GM13977 (cell line): ENCODE measurements around the gene AIF1L.
"Not testable (repeated sequence)": the region's sequence is repeated elsewhere in the genome, so short reads cannot be mapped to it uniquely, and the experiment has no call there.

ENCODE experiments used
- DNase-seq: peaks from one replicate; pipeline ENCODE4 v3.0.0; 2012; ENCODE audit warnings: low spot score
- in situ Hi-C: fragments of 300-500 bp; cut with MboI; formaldehyde crosslinking; loops from one replicate; pipeline ENCODE4 v1.12.0; 2022; ENCODE audit warnings: low sequenced_read_pairs, low pct_unique_long_range_greater_than_20kb, mixed read lengths, inconsistent platforms; ENCODE audit not compliant: unreplicated experiment
- TF ChIP-seq, protein P1 (sequence below): IDR thresholded peaks from 2 replicates; pipeline ENCODE4 v1.5.1; 2012; ENCODE audit warnings: mild to moderate bottlenecking, control low read depth; ENCODE audit not compliant: insufficient read depth; ENCODE audit errors: extremely low read depth, missing control alignments

Gene AIF1L

DNA sequence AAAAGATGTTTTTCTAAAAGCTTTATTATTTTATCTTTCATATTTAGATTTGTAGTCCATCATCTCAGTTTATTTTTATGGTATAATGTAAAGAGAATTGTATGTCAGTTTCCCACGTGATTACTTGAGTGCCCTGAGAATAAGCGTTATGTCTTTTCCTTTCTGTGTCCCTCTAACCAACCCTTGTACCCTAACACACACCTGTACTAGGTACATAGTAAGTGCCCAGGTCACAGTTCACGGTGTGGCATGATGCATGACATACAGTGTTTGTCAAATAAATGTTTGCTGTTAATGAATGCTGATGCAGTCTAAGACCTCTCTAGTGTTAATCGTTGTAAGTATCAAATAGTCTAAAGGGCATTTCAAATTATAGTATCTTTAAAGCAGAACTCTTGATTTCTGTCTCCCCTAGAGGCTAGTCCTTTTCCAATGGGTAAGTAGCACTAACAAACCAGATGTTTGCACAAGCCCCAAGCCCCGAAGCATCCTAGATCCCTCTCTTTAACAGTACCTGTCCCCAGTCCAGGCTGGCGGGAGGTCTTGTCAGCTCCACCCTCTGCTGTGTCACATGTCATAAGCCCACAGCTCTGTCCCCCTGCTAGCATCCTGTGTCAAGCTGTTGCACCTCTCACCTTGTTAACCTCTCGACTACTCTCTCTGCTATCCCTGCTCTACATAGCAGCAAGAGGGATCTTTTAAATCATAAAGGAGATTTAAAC, 52.8 kb downstream of the AIF1L start:
- in situ Hi-C loops = no loop called here
- DNase-seq = no peak
- TF ChIP-seq, protein P1, sequence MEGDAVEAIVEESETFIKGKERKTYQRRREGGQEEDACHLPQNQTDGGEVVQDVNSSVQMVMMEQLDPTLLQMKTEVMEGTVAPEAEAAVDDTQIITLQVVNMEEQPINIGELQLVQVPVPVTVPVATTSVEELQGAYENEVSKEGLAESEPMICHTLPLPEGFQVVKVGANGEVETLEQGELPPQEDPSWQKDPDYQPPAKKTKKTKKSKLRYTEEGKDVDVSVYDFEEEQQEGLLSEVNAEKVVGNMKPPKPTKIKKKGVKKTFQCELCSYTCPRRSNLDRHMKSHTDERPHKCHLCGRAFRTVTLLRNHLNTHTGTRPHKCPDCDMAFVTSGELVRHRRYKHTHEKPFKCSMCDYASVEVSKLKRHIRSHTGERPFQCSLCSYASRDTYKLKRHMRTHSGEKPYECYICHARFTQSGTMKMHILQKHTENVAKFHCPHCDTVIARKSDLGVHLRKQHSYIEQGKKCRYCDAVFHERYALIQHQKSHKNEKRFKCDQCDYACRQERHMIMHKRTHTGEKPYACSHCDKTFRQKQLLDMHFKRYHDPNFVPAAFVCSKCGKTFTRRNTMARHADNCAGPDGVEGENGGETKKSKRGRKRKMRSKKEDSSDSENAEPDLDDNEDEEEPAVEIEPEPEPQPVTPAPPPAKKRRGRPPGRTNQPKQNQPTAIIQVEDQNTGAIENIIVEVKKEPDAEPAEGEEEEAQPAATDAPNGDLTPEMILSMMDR = no peak

DNA sequence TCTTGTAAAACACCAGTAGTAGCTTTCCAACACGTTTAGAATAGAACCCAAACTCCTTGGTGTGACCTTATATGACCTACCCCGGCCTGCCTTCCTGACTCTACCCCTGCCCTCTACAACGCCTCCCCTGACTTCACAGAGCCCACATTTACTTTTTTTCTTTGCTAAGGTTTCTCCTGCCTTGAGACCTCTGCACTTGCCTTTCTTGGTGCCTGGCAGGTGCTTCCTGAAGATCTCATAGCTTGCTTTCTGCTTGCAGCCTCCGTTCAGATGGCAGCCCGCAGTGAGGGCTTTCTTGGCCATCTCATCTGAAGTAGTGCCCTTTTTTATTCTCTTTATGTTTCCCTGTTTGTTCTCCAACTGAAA, 53.3 kb downstream of the AIF1L start:
- in situ Hi-C loops = no loop called here
- TF ChIP-seq, protein P1 = no peak
- DNase-seq = no peak

DNA sequence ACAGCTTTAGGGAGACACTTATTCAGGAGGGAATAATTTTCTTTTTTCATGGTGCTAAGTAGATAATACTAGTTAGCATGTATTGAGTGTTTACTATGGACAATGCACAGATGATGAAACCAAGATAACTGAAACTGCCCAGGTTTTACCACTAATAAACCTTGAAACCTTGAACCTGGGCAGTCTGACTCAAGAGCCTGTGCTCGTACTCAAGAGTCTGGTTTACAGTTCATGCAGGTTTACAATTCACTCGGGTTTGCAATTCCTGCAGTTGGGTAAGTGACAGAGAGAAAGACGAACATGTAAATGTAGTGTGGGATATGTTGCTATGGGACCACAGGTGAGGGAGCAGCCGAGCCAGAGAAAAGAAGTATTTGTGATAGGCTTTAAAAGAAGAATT, 57.3 kb downstream of the AIF1L start:
- in situ Hi-C loops = no loop called here
- TF ChIP-seq, protein P1 = no peak

DNA sequence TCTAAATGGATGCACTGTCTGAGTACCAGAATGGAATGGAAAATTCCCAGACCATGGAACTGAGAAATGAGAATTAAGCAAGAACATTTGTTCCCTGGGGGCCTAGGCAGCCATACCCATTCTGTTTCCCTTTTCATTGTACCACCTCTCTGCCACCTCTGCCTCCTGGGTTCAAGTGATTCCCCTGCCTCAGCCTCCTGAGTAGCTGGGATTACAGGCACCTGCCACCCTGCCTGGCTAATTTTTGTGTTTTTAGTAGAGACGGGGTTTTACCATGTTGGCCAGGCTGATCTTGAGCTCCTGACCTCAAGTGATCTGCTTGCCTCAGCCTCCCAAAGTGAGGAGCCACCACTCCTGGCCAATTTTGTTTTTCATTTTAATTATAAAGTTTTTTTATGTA, 62.3 kb downstream of the AIF1L start:
- in situ Hi-C loops, DNase-seq: not testable (repeated sequence)

More for the DNA sequence above, 57.3 kb downstream of the AIF1L start:
- no peak for DNase-seq

DNA sequence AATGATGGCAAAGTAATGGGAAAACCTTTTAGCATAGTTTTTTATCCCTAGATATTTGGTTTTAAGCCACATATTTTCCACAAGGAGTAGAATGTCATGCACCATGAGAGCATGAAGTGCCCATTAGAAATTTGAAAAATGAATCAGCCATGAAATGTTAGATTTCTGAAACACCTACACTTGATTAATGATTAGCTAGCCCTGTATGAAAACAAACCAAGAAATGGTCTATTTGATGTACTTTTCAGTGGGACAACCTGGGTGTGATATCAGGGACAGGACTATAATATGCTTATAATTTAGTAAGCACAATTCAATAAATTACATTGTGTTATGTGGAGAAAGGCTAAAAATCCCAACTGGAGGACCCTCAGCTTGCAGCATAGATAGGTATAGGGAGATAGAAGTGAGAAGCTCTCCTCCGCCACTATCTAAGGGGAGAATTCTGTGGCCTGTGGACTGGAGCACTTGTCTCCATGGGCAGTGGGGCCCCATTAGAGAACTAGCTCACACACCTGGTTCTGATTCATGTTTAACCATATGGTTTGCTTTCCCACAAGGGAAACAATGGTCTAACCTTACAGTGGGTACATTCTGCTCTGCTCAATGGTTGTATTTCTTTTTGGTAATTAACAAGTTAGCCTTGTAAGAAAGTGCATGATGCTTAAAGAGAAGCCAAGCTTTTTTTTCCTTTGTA, 64.2 kb downstream of the AIF1L start:
- TF ChIP-seq, protein P1 = no peak
- in situ Hi-C loops = no loop called here
- no peak for DNase-seq

DNA sequence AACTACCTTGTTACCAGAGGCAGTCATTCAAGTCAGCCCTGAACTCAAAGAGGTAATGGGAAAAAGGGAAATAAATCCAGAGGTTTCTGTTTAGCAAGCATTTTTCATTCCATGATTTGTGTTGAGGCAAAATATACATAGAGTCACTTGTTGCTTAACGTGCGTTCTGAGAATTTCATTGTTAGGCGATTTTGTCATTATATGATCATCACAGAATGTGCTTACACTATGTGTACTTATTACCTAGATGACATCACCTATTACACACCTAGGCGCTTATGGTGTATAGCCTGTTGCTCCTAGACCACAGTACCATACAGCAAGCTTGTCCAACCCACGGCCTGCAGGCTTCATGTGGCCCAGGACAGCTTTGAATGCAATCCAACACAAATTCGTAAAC, 65.3 kb downstream of the AIF1L start:
- in situ Hi-C loops = no loop called here
- TF ChIP-seq, protein P1 = no peak

DNA sequence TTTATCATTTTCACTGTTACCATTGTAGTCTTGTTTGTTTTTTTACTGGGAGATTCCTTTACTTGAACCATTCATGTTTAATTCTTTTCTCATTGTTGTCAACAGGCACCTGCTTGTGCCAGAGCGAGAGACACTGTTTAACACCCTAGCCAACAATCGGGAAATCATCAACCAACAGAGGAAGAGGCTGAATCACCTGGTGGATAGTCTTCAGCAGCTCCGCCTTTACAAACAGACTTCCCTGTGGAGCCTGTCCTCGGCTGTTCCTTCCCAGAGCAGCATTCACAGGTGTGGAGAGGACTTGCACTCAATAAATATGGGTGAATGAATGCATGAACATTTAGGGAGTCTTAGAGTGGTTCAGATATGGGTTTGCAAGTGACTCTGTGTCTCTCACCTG, 66.6 kb downstream of the AIF1L start:
- TF ChIP-seq, protein P1 = no peak
- in situ Hi-C loops = no loop called here
- DNase-seq = no peak

More for the DNA sequence above, 65.3 kb downstream of the AIF1L start:
- no peak for DNase-seq
